ENCODE data around the gene TBC1D23. TPM values are rescaled to one million over a fixed set of nuclear protein-coding genes. Genes with fewer than 3 reads are reported as not detected.
"Not testable (repeated sequence)": the region's sequence is repeated elsewhere in the genome, so short reads cannot be mapped to it uniquely, and the experiment has no call there.

The TBC1D23 gene
- total RNA-seq, 4 donors from 2014 or later, result 15.5 to 42.5 (median 34.5) TPM

- H3K9me3 ChIP-seq, result no peaks in the 10 kb centered on the region
- WGBS, 2 donors (ENCODE audit: low coverage in 1 of 2), result 0 to 1% methylated on average over 9 to 56 of the region's 77 CpGs
- H3K27me3 ChIP-seq, result no peaks in the 10 kb centered on the region
- in situ Hi-C loops (cut with MboI; ENCODE audit: low pct_ligation_motif_present in 1 of 4, low pct_unique_long_range_greater_than_20kb in 1 of 4, low sequenced_read_pairs in 3 of 4), result no loop called here
- H3K4me1 ChIP-seq, result peaks cover 0 to 16% (median 8%) of the 10 kb centered on the region in 4 donors
- intact Hi-C loops (cut with DNase I; ENCODE audit: low total_unique reads), result no loop called here
- TF ChIP-seq CTCF (IDR thresholded peaks at IDR 0.05) (no peak), POLR2AphosphoS5 (IDR thresholded peaks at IDR 0.05) (peak in 2 of 3 donors; percentile 45 to 48), EP300 (IDR thresholded peaks at IDR 0.05; ENCODE audit: low read depth) (no peak)
- DNase-seq, result peak; percentile 88
- H3K4me3 ChIP-seq, result peak within 1 kb of the TSS; percentile 62 to 92 (median 78)
- peak within 1 kb of the TSS; percentile 79 to 91 (median 86) for H3K27ac ChIP-seq
- H3K36me3 ChIP-seq, result peaks cover 0 to 2% (median under 1%) of the 10 kb centered on the region in 4 donors
Measured at GRCh38 chr3:100334488-100335351, 73.9 kb downstream of the TBC1D23 start, which contains the start of gene NIT2. Gene NIT2 (plus strand): TSS chr3:100334757. CDS start chr3:100334792, 35 bp downstream.

GRCh38 chr3:100335434-100335833 is 74.6 kb downstream of the TBC1D23 start:
- Histone ChIP-seq H3K36me3 (peaks cover 0 to 9% (median 4%) of the 10 kb centered on the region in 4 donors), H3K4me1 (peaks cover 0 to 16% (median 8%) of the 10 kb centered on the region in 4 donors), H3K27ac (peak overlapping the region; percentile 79 to 91 (median 86)), H3K4me3 (peak overlapping the region; percentile 62 to 92 (median 78)), H3K9me3 (no peaks in the 10 kb centered on the region), H3K27me3 (no peaks in the 10 kb centered on the region)
- in situ Hi-C loops (cut with MboI; ENCODE audit: low pct_ligation_motif_present in 1 of 4, low pct_unique_long_range_greater_than_20kb in 1 of 4, low sequenced_read_pairs in 3 of 4), result no loop called here
- peak; percentile 34 for DNase-seq
- WGBS, 2 donors (ENCODE audit: low coverage in 1 of 2), result 51 to 62% methylated on average over 2 to 14 of the region's 14 CpGs
- TF ChIP-seq EP300 (IDR thresholded peaks at IDR 0.05; ENCODE audit: low read depth) (no peak), POLR2AphosphoS5 (IDR thresholded peaks at IDR 0.05) (no peak), CTCF (IDR thresholded peaks at IDR 0.05) (no peak), POLR2A (IDR thresholded peaks at IDR 0.05) (no peak)
- intact Hi-C loops (cut with DNase I; ENCODE audit: low total_unique reads), result no loop called here

- H3K9me3 ChIP-seq; intact Hi-C loops (cut with DNase I; ENCODE audit: low total_unique reads); H3K4me3 ChIP-seq; H3K27ac ChIP-seq; H3K27me3 ChIP-seq; DNase-seq; in situ Hi-C loops (cut with MboI; ENCODE audit: low pct_ligation_motif_present in 1 of 4, low pct_unique_long_range_greater_than_20kb in 1 of 4, low sequenced_read_pairs in 3 of 4): not testable (repeated sequence)
- peaks cover 0 to 13% (median 5%) of the 10 kb centered on the region in 4 donors for H3K36me3 ChIP-seq
- 92 to 95% methylated on average over 6 to 10 of the region's 10 CpGs for WGBS, 2 donors (ENCODE audit: low coverage in 1 of 2)
- H3K4me1 ChIP-seq, result peaks cover 0 to 16% (median 8%) of the 10 kb centered on the region in 4 donors
Measured at GRCh38 chr3:100336229-100336628, 75.4 kb downstream of the TBC1D23 start.

GRCh38 chr3:100338911-100339310 is 78.1 kb downstream of the TBC1D23 start:
- Histone ChIP-seq H3K27me3 (no peaks in the 10 kb centered on the region), H3K27ac (no peak overlapping the region), H3K36me3 (peaks cover 0 to 35% (median 13%) of the 10 kb centered on the region in 4 donors), H3K4me1 (peaks cover 0 to 15% (median 8%) of the 10 kb centered on the region in 4 donors), H3K4me3 (no peak overlapping the region), H3K9me3 (no peaks in the 10 kb centered on the region)
- TF ChIP-seq POLR2AphosphoS5 (IDR thresholded peaks at IDR 0.05) (no peak), POLR2A (IDR thresholded peaks at IDR 0.05) (no peak), CTCF (IDR thresholded peaks at IDR 0.05) (no peak), EP300 (IDR thresholded peaks at IDR 0.05; ENCODE audit: low read depth) (no peak)
- DNase-seq, result no peak
- intact Hi-C loops (cut with DNase I; ENCODE audit: low total_unique reads), result no loop called here
- in situ Hi-C loops (cut with MboI; ENCODE audit: low pct_ligation_motif_present in 1 of 4, low pct_unique_long_range_greater_than_20kb in 1 of 4, low sequenced_read_pairs in 3 of 4), result no loop called here
- WGBS, 2 donors (ENCODE audit: low coverage in 1 of 2), result 83 to 89% methylated on average over 7 to 10 of the region's 10 CpGs

All from transverse colon (tissue), 4 donors.